GM12878 (cell line): Measurements from ENCODE around the gene RAB32. TPM values are rescaled to one million over a fixed set of nuclear protein-coding genes. Genes with fewer than 3 reads are reported as not detected.

Experiments
- ATAC-seq: fragments of 200-7000 bp; cut with Tn5 transposase; 3 replicates; pipeline ENCODE4 v1.9.1; 2020; ENCODE audit warnings: mild to moderate bottlenecking, moderate library complexity
- BruUV-seq: library from RNA; stranded (reverse); fragments of 400-500 nt; replicated peaks from 2 replicates; lab custom pipeline; 2021; lab: Mats Ljungman, UMichigan
- CTCF ChIA-PET: fragments of 300-600 bp; sonication (Branson Sonifier 250); formaldehyde crosslinking; extraction: SDS; loops from one replicate; lab custom pipeline; 2021; ENCODE audit warnings: inconsistent platforms; lab: Yijun Ruan, JAX
- POLR2A ChIA-PET: fragments of 350-600 bp; formaldehyde crosslinking; extraction: SDS; loops from one replicate; lab custom pipeline; 2021; ENCODE audit warnings: inconsistent platforms; lab: Charles Lee
- RAD21 ChIA-PET: fragments of 300-600 bp; sonication (Branson Sonifier 250); formaldehyde crosslinking; loops from one replicate; lab custom pipeline; 2023; ENCODE audit warnings: antibody characterized with exemption; ENCODE audit not compliant: unreplicated experiment; lab: Charles Lee
- SMC1A ChIA-PET: fragments of 300-600 bp; sonication (Branson Sonifier 250); formaldehyde crosslinking; loops from one replicate; lab custom pipeline; 2023; ENCODE audit not compliant: unreplicated experiment, uncharacterized antibody; lab: Charles Lee
- DNase-seq: peaks from one replicate; pipeline ENCODE4 v3.0.0-alpha.2; 2011; ENCODE audit warnings: low read depth, low spot score
- FAIRE-seq: peaks from 3 replicates; lab custom pipeline; 2011; peaks lifted over from hg19 to GRCh38; lab: Jason Lieb, UNC
- H2AFZ ChIP-seq: 2 replicates; pipeline ENCODE4 v1.6.0; 2011; ENCODE audit warnings: low read depth, low read length, control low read depth; ENCODE audit not compliant: control insufficient read depth
- H3K27ac ChIP-seq: 2 replicates; pipeline ENCODE4 v1.5.1; 2011; ENCODE audit warnings: control low read depth; ENCODE audit not compliant: control insufficient read depth, insufficient read depth
- H3K27me3 ChIP-seq, 2 experiments: replicated peaks in 1 of 2; 2 replicates each; pipeline versions ENCODE4 v1.6.0 to v1.6.1; 2011; ENCODE audit warnings: low read length in 1 of 2; ENCODE audit not compliant: control insufficient read depth in 2 of 2, insufficient read depth in 2 of 2
- H3K36me3 ChIP-seq, 2 experiments: 2 replicates each; pipeline ENCODE4 v1.5.1; 2011; ENCODE audit warnings: low read length in 1 of 2; ENCODE audit not compliant: control insufficient read depth in 2 of 2, insufficient read depth in 2 of 2
- H3K4me1 ChIP-seq: 2 replicates; pipeline ENCODE4 v1.6.1; 2011; ENCODE audit warnings: mild to moderate bottlenecking, low read length, moderate library complexity, mixed read lengths; ENCODE audit not compliant: control insufficient read depth, insufficient read depth
- H3K4me2 ChIP-seq: 2 replicates; pipeline ENCODE4 v1.6.0; 2011; ENCODE audit warnings: control low read depth; ENCODE audit not compliant: control insufficient read depth, insufficient read depth
- H3K4me3 ChIP-seq: fragments of 200-600 bp; sonication (generic); 2 replicates; pipeline ENCODE4 v1.5.1; 2016
- H3K79me2 ChIP-seq: 2 replicates; pipeline ENCODE4 v1.6.0; 2011; ENCODE audit warnings: low read length; ENCODE audit not compliant: control insufficient read depth, insufficient read depth
- H3K9ac ChIP-seq: 2 replicates; pipeline ENCODE4 v1.8.0; 2011; ENCODE audit warnings: low read length, control low read depth, mixed read lengths; ENCODE audit not compliant: control insufficient read depth, insufficient read depth
- H3K9me3 ChIP-seq: replicated peaks from 3 replicates; pipeline ENCODE4 v1.5.1; 2011; ENCODE audit warnings: mild to moderate bottlenecking, low read length; ENCODE audit not compliant: control insufficient read depth, insufficient read depth
- H4K20me1 ChIP-seq: 2 replicates; pipeline ENCODE4 v1.6.0; 2011; ENCODE audit not compliant: control insufficient read depth, insufficient read depth
- CHD4 ChIP-seq: fragments of 200-600 bp; sonication (generic); IDR thresholded peaks from 2 replicates; pipeline ENCODE4 v1.6.1; 2016; ENCODE audit warnings: mild to moderate bottlenecking
- E2F8 ChIP-seq: fragments of 450-650 bp; IDR thresholded peaks from 2 replicates; pipeline ENCODE4 v1.6.1; 2018; ENCODE audit warnings: mild to moderate bottlenecking, low read depth, moderate library complexity; ENCODE audit not compliant: partially characterized antibody
- PKNOX1 ChIP-seq: fragments of 450-650 bp; IDR thresholded peaks from 2 replicates; pipeline ENCODE4 v1.6.1; 2016; ENCODE audit warnings: mild to moderate bottlenecking
- WGBS: methylation state at CpG from one replicate; pipeline ENCODE4 v1.1.6; 2016; ENCODE audit warnings: low lambda C conversion rate; ENCODE audit not compliant: insufficient replicate concordance, insufficient coverage; ENCODE audit errors: missing lambda C conversion rate; 5-methylcytosine and 5-hydroxymethylcytosine counted together
- in situ Hi-C: fragments of 300-500 bp; cut with MboI; formaldehyde crosslinking; loops from 9 replicates; pipeline ENCODE4 v1.14.3; 2018; ENCODE audit warnings: mixed read lengths
- intact Hi-C: fragments of 100-400 bp; cut with micrococcal nuclease; formaldehyde crosslinking; loops from one replicate; pipeline ENCODE4 v1.14.2; 2022; ENCODE audit not compliant: unreplicated experiment
- polyA plus RNA-seq, 11 experiments: library from polyadenylated mRNA; depleted of rRNA in 4 of 11; unstranded in 6 of 11; stranded (reverse) in 5 of 11; fragments of >200 nt; fragmentation: Nextera tagmentation in 4 of 11; fragmentation: Illumina TruSeq in 1 of 11; extraction: Ambion mirVana in 4 of 11; extraction: Trizol in 1 of 11; gene quantifications; 1 replicate in 1 of 11; 2 replicates in 10 of 11; pipeline versions ENCODE4 v1.2.1 to v1.2.3, GENCODE V29; 2011 to 2016; ENCODE audit warnings: inconsistent platforms in 2 of 11, missing spikeins in 2 of 11, low read depth in 1 of 11
- total RNA-seq, 4 experiments: library from RNA; depleted of rRNA in 3 of 4; stranded (reverse); fragments of >200 nt in 3 of 4; fragmentation: Illumina TruSeq in 1 of 4; extraction: Trizol in 1 of 4; gene quantifications; 2 replicates each; pipeline versions ENCODE4 v1.2.1 to v1.2.3, GENCODE V29; 2013 to 2021

RAB32 gene
- total and polyA plus RNA-seq, 10 of the 15 experiments (the other 5 are each of a cell fraction or from before 2014, with no cell fraction given): 0.50 TPM; not detected in 9

- TF ChIP-seq E2F8: no peak
- TF ChIP-seq, all 136 proteins: peak for 3
Observed at GRCh38 chr6:146595972-146596731, 52.5 kb downstream of the RAB32 start (continued).

GRCh38 chr6:146598772-146599405 lies 55.3 kb downstream of the RAB32 start, which contains the start of gene ADGB:
Gene ADGB, plus strand, starts transcription at chr6:146598972. Its CDS starts 69 bp downstream, at chr6:146599041.
- SMC1A ChIA-PET: no interaction called here
- no peak within 1 kb of the TSS for H2AFZ ChIP-seq
- H3K4me2 ChIP-seq: no peak within 1 kb of the TSS
- DNase-seq: no peak
- in situ Hi-C loops: no loop called here
- FAIRE-seq: no peak
- H3K9me3 ChIP-seq: no peaks in the 10 kb centered on the region
- CTCF ChIA-PET: no interaction called here
- no peaks in the 10 kb centered on the region for H3K79me2 ChIP-seq
- RAD21 ChIA-PET: no interaction called here
- H3K27me3 ChIP-seq: no peaks in the 10 kb centered on the region; a peak in 1 of 4 replicates
- 23% methylated on average over 32 of the region's 32 CpGs for WGBS
- H3K27ac ChIP-seq: no peak within 1 kb of the TSS
- H3K4me1 ChIP-seq: no peaks in the 10 kb centered on the region
- TF ChIP-seq CHD4 (no peak), PKNOX1 (no peak)
- TF ChIP-seq, all 136 proteins: peak for 0
- intact Hi-C loops: no loop called here
- ATAC-seq: peak; percentile 63
- Histone ChIP-seq H3K4me3 (no peak within 1 kb of the TSS), H3K36me3 (no peaks in the 10 kb centered on the region), H3K9ac (no peak within 1 kb of the TSS), H4K20me1 (no peaks in the 10 kb centered on the region)
- POLR2A ChIA-PET: no interaction called here
- BruUV-seq: no TSS peak
